Measurements from ENCODE around the gene ASS1.
A peak's percentile ranks its signal among the peaks of the same experiment; 100 is the strongest.

ASS1 gene

GRCh38 chr9:130454096-130454811 lies 9.5 kb downstream of the ASS1 start:
- DNase-seq (ENCODE audit: low read depth in 2 of 2) = no peak

GRCh38 chr9:130454812-130455325 lies 10.1 kb downstream of the ASS1 start:
- no peak for DNase-seq (ENCODE audit: low read depth in 2 of 2)

DNA sequence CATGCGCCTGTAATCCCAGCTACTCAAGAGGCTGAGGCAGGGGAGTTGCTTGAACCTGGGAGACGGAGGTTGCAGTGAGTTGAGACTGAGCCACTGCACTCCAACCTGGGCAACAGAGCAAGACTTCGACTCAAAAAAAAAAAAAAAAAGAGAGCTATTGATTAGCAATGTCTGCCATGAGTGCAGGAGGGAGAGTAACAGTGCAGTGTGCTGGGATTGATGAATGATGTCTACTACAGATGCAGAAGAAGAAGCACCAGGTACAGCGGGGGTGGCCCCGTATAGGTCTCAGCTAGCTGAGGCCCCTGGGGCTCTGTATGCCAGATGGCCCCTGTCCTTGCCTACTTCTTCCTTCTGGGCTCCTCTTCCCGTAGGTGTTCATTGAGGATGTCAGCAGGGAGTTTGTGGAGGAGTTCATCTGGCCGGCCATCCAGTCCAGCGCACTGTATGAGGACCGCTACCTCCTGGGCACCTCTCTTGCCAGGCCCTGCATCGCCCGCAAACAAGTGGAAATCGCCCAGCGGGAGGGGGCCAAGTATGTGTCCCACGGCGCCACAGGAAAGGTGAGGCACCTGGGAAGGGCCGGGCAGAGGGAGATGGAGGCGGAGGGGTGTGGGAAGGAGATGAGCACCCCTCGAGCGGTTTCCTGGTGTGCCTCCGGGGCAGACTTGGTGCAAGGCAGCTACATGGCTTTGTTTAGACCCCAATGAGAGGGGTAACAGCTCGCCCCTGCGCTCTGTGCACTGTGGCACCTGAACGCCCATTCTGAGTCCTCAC lies 13.5 kb downstream of the ASS1 start:
- DNase-seq (ENCODE audit: low read depth in 2 of 2) = no peak

DNA sequence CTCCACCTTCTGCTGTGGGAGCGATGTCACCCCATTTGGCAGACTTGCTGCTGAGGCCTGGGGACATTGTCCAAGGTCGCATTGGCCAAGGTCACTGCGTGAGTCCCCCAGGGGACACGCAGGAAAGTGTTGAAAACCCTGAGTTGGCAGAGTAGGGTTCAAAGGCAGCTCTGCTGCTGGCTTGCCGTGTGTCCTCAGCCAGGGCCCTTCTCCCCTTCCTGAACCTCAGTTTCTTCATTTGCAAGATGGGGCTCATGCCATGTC lies 14.0 kb downstream of the ASS1 start:
- no peak for DNase-seq (ENCODE audit: low read depth in 2 of 2)

- no peak for DNase-seq (ENCODE audit: low read depth in 2 of 2)
These were observed 14.4 kb downstream of the ASS1 start for GRCh38 chr9:130459151-130459550.

- no peak for DNase-seq (ENCODE audit: low read depth in 2 of 2)
These were observed 15.3 kb downstream of the ASS1 start for GRCh38 chr9:130459941-130460669.

GRCh38 chr9:130461218-130461630 lies 16.5 kb downstream of the ASS1 start:
- peak; percentile 26 to 40 for DNase-seq (ENCODE audit: low read depth in 2 of 2)

GRCh38 chr9:130461731-130462130 lies 17.0 kb downstream of the ASS1 start:
- no peak for DNase-seq (ENCODE audit: low read depth in 2 of 2)

DNA sequence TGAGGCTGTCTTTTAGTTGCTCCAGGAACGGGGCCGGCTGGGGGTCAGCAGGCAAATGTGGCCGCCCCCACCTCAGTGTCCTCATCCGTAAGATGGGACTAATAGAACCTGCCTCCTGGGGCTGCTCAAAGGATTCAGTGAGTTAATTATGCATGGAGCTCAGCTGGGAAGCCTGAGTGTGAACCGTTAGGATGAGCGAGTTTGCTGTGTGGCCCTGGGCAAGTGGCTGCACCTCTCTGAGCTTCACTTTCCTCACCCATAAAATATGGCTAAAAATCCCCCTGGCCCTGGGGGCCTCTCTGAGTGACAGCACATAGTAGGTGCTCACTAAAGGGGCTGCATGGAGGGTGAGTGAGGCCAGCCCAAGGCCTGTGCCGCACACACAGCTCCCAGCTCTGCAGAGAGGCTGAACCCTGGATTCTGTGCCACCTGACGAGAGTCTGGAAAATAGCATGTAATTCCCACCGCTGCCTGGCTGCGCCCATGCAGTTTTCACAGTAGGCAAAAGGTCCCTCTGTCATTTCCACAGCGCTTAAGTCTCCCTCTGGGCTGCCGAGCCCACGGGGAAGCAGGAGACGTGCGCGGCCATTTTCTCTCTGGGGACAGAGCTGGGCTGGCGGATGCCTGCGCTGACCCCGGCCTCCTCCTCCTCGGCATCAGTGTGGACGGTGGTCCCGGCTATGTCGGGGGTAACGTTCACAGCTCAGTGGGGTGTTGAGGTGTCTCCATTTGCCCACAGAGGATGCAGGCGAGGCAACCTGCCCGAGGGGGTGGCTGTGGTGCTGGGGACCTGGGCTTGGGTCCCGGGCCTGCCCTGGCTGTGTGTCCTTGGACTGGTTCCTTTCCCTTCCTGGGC lies 18.2 kb downstream of the ASS1 start:
- no peak for DNase-seq (ENCODE audit: low read depth in 2 of 2)

DNA sequence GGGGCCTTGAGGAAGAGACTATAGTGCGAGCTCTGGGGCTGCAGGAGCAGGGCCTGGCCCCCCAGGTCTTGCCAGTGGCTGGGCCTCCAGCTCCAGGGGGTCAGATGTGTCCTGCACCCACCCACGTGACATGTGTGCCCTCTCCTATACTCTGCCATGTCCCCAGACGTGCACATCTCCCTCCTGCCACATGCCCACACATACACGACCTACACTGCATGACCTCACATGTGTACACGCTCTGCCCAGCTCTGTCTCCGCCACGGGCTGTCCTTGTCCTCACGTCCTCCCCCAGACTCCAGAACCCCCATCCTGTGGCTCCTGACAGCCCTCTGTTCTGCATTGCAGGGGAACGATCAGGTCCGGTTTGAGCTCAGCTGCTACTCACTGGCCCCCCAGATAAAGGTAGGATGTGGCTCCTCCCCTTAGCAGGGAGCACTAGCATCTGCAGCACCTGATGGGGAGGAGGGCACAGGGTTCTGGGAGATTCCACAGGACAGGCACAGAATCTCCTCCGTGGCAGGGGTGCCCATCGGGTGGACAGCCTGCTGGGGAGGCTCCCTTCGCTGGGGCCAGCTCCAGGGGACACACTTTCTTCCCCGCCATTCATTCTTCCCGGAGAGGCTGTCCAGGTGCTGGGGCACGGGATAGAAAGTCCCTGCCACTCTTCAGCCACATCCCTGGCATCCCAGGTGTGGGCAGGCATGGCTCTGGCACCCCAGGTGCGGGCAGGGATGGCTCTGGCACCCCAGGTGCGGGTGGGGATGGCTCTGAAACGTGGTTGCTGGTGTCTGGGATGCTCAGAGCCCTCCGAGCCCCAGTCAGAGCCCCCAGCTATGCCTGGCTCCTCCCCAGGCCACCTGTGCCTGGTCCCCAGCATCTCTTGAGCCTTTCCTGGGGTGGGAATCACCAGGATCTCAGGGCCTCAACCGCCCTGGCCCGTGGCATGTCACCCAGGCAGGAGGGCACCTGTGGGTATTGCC lies 19.3 kb downstream of the ASS1 start:
- no peak for DNase-seq (ENCODE audit: low read depth in 2 of 2)

DNA sequence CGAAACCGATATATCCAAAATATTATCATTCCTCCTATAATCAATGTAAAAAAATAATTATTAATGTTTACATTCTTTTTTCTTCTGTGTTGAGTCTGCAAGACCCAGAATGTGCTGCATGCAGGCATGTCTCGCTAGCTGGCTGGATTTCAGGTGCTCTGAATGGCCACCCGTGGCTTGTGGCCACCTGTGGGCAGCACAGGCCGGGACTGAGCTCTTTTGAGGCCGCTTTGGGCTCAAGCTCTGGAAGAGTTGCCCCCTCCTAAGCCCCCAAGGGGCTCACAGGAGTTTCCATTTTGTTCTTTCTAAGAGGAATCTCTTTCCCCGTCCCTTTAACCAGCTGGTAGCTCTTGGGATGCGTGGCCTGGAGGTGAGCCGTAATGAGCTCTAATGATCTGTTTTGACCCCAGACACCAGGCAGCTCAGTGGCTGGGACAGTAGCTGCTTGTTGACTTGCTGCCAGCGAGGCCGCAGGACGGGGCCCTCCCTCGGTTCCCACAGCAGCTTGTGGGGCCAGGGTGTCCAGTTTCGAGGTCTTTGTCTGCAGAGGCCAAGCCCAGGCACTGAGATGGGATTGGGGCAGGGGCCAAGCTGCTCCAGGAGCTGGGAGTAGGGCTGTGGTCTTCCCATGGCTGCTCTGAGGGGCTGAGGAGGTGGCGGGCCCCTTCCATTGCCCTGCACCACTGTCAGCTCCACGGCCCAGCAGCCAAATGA lies 20.8 kb downstream of the ASS1 start:
- DNase-seq (ENCODE audit: low read depth in 2 of 2) = no peak

- DNase-seq (ENCODE audit: low read depth in 2 of 2) = no peak
These were observed 21.9 kb downstream of the ASS1 start for GRCh38 chr9:130466537-130467217.

- DNase-seq (ENCODE audit: low read depth in 2 of 2) = no peak
These were observed 22.6 kb downstream of the ASS1 start for GRCh38 chr9:130467316-130467715.

GRCh38 chr9:130468566-130468965 lies 23.8 kb downstream of the ASS1 start:
- no peak for DNase-seq (ENCODE audit: low read depth in 2 of 2)

DNA sequence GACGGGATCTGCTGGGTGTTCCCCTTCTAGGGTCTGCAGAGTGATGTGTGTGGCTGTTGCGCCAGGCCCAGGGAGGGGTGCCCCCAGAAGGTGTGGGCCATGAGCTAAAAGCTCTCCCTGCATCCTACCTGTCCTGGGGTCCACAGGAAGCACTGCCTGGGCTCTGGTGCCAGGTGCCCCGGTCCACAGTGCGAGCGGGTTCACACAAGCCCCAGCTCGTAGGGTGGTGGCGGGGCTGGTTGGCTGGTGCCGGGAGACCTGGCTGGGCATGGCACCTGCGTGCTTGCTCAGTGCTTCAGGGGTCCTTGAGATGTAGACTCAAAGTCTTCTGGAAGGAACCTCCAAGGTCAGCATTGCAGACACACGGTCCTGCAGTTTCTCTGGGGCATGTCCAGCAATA lies 25.5 kb downstream of the ASS1 start:
- no peak for DNase-seq (ENCODE audit: low read depth in 2 of 2)

DNA sequence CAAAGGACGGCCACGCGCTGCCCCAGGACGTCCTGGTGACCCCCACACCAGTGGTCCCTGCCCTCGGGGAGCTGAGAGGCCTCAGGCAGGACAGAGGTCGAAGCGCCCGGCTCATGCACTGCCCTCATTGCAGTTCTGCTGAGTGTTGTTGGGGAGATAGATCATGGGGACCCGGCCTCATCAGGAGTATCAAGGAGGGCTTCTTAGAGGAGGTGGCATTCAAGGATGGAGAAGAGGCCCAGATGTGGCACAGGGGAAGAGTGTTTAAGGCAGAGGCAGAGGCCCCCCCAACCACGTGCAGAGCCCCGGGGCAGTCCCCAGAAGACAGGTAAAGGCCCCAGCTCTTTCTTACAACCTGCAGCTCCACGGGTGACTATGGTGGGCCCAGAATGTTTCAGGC lies 26.2 kb downstream of the ASS1 start:
- no peak for DNase-seq (ENCODE audit: low read depth in 2 of 2)

DNA sequence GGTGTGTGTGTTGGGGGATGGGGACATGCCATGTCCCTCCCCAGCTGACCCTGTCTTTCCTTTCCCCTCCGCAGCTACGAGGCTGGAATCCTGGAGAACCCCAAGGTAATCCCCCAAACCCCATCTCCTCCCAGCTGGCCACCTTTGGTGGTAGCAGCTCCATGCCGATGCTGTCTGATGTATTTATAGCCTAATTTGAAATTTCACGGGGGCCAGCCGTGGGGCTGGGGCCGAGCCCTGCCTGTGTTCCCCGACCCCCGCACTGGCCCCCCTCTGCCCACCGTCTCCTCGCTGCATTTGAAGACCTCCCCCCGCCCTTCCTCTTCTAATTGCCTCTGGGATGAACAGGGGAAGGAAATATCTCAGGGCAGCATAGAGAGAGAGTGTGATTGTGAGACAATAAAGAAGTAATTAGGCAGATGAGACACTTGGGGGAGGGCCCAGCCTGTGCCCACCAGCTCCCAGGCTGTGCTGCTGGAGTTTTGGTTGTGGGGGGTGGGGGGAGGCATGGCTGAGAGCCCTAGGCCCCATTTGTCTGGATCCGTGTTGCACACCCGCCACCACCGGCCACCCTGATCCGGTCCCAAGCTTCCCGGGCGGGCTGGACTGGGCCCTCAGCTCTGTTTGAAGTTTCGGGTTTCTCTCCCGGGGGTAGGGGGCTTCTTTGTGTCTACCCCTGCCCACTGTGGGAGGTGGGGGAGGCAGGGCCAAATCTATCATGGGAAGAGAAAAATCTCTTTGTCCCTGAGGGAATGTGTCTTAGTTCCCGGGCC lies 26.8 kb downstream of the ASS1 start:
- DNase-seq (ENCODE audit: low read depth in 2 of 2) = no peak

DNA sequence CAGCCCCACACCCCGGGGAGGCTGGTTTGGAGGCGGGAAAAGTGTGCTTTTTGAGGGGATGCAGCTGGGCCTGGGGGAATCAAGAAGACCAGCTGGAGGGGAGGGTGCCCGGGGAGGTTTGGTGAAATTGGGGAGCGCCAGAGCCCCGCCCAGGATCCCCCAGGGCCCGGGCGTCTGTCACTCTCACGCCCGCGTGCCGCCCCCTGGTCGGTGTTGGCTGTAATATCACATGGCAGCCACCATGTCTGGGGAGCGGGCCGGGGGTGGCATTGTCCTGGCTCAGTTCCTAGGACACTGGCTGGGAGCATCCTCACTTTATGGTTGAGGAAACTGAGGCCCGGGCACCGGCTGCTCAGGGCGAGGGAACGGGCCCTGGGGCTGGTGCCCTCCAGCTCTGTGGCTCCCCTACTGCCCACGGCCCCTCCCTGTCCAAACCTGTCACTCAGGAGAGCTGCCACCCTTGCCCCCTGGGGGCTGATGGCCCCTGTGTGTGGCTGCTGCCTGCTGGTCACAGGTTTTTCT lies 27.5 kb downstream of the ASS1 start:
- DNase-seq (ENCODE audit: low read depth in 2 of 2) = no peak
